NCI-H510A (cell line): ENCODE measurements around the gene CLK4.
"Not testable (repeated sequence)": the region's sequence is repeated elsewhere in the genome, so short reads cannot be mapped to it uniquely, and the experiment has no call there.

Experiments used
- DNase-seq: peaks from one replicate; lab custom pipeline; 2025; lab: John Stamatoyannopoulos, UW

The CLK4 gene

GRCh38 chr5:178587763-178588611 is 38.9 kb downstream of the CLK4 start:
- no peak for DNase-seq

- no peak for DNase-seq
These were observed 40.5 kb downstream of the CLK4 start for GRCh38 chr5:178586396-178586795.

- not testable (repeated sequence) for DNase-seq
These were observed 41.4 kb downstream of the CLK4 start for GRCh38 chr5:178585421-178585820.

GRCh38 chr5:178583279-178583678 is 43.6 kb downstream of the CLK4 start:
- DNase-seq, result no peak

GRCh38 chr5:178582291-178582690 is 44.6 kb downstream of the CLK4 start:
- no peak for DNase-seq

- no peak for DNase-seq
These were observed 45.2 kb downstream of the CLK4 start for GRCh38 chr5:178581621-178582020.

GRCh38 chr5:178580271-178580955 is 46.4 kb downstream of the CLK4 start:
- no peak for DNase-seq

GRCh38 chr5:178577944-178578343 is 48.9 kb downstream of the CLK4 start:
- no peak for DNase-seq

- no peak for DNase-seq
These were observed 49.4 kb downstream of the CLK4 start for GRCh38 chr5:178577376-178577839.

GRCh38 chr5:178576591-178577351 is 50.1 kb downstream of the CLK4 start:
- DNase-seq, result no peak

GRCh38 chr5:178573216-178573615 is 53.6 kb downstream of the CLK4 start:
- no peak for DNase-seq

- no peak for DNase-seq
These were observed 54.2 kb downstream of the CLK4 start for GRCh38 chr5:178572617-178573016.

- DNase-seq, result no peak
These were observed 57.4 kb downstream of the CLK4 start for GRCh38 chr5:178569485-178569884.

- DNase-seq, result no peak
These were observed 61.9 kb downstream of the CLK4 start for GRCh38 chr5:178564811-178565550.

- DNase-seq, result no peak
These were observed 62.5 kb downstream of the CLK4 start for GRCh38 chr5:178564397-178564796.

GRCh38 chr5:178563621-178564020 is 63.2 kb downstream of the CLK4 start:
- no peak for DNase-seq

- no peak for DNase-seq
These were observed 65.0 kb downstream of the CLK4 start for GRCh38 chr5:178561746-178562264.

- no peak for DNase-seq
These were observed 65.9 kb downstream of the CLK4 start for GRCh38 chr5:178560911-178561310.

GRCh38 chr5:178557416-178557815 is 69.4 kb downstream of the CLK4 start:
- no peak for DNase-seq

GRCh38 chr5:178555771-178556211 is 71.1 kb downstream of the CLK4 start:
- DNase-seq, result no peak

- no peak for DNase-seq
These were observed 71.8 kb downstream of the CLK4 start for GRCh38 chr5:178555005-178555404.

- no peak for DNase-seq
These were observed 72.5 kb downstream of the CLK4 start for GRCh38 chr5:178554311-178554710.
